NCI-H2227 (cell line): ENCODE data around the gene OPCML.
A peak's percentile ranks its signal among the peaks of the same experiment; 100 is the strongest.

Experiments
- DNase-seq: peaks from one replicate; lab custom pipeline; 2025; ENCODE audit not compliant: unreplicated experiment; lab: John Stamatoyannopoulos, UW

OPCML gene

GRCh38 chr11:133531971-133532651, at the start of gene OPCML:
OPCML (minus strand) TSS chr11:133532501.
- DNase-seq: peak; percentile 33

GRCh38 chr11:133581091-133581490, 48.8 kb upstream of the OPCML start:
- no peak for DNase-seq

- DNase-seq: peak; percentile 32
Observed at GRCh38 chr11:133579165-133580031, 47.1 kb upstream of the OPCML start.

- no peak for DNase-seq
Observed at GRCh38 chr11:133577403-133577802, 45.1 kb upstream of the OPCML start.

GRCh38 chr11:133576351-133576750, 44.0 kb upstream of the OPCML start:
- no peak for DNase-seq

- DNase-seq: no peak
Observed at GRCh38 chr11:133573081-133573480, 40.8 kb upstream of the OPCML start.

GRCh38 chr11:133570376-133570775, 38.1 kb upstream of the OPCML start:
- DNase-seq: no peak

GRCh38 chr11:133563505-133564025, 31.3 kb upstream of the OPCML start:
- DNase-seq: no peak

- DNase-seq: no peak
Observed at GRCh38 chr11:133560472-133560855, 28.2 kb upstream of the OPCML start.

GRCh38 chr11:133559833-133560471, 27.7 kb upstream of the OPCML start:
- DNase-seq: no peak

- DNase-seq: no peak
Observed at GRCh38 chr11:133559382-133559781, 27.1 kb upstream of the OPCML start.

- no peak for DNase-seq
Observed at GRCh38 chr11:133555034-133555433, 22.7 kb upstream of the OPCML start.

- DNase-seq: no peak
Observed at GRCh38 chr11:133553885-133554740, 21.8 kb upstream of the OPCML start.

GRCh38 chr11:133552938-133553337, 20.6 kb upstream of the OPCML start:
- no peak for DNase-seq

GRCh38 chr11:133551064-133551463, 18.8 kb upstream of the OPCML start:
- no peak for DNase-seq

- no peak for DNase-seq
Observed at GRCh38 chr11:133549826-133550225, 17.5 kb upstream of the OPCML start.

- DNase-seq: no peak
Observed at GRCh38 chr11:133548641-133549040, 16.3 kb upstream of the OPCML start.

- DNase-seq: no peak
Observed at GRCh38 chr11:133547808-133548494, 15.7 kb upstream of the OPCML start.

- no peak for DNase-seq
Observed at GRCh38 chr11:133545199-133545803, 13.0 kb upstream of the OPCML start.

- no peak for DNase-seq
Observed at GRCh38 chr11:133541720-133542095, 9.4 kb upstream of the OPCML start.
